C4-2B (cell line): ENCODE data around the gene RAD50.
"Not testable (repeated sequence)": the region's sequence is repeated elsewhere in the genome, so short reads cannot be mapped to it uniquely, and the experiment has no call there.

ENCODE experiments used
- H3K27ac ChIP-seq: fragments of 450-650 bp; 2 replicates; pipeline ENCODE4 v1.5.1; 2017
- ZFX ChIP-seq: fragments of 450-650 bp; IDR thresholded peaks from 2 replicates; pipeline ENCODE4 v1.6.1; 2017
- TF ChIP-seq, protein P1 (sequence below): fragments of 450-650 bp; conservative IDR thresholded peaks from 2 replicates; pipeline ENCODE4 v1.5.1; 2017; ENCODE audit warnings: mild to moderate bottlenecking

Gene RAD50

GRCh38 chr5:132687995-132688394 is 131.2 kb downstream of the RAD50 start:
- H3K27ac ChIP-seq: no peak overlapping the region
- TF ChIP-seq, protein P1, sequence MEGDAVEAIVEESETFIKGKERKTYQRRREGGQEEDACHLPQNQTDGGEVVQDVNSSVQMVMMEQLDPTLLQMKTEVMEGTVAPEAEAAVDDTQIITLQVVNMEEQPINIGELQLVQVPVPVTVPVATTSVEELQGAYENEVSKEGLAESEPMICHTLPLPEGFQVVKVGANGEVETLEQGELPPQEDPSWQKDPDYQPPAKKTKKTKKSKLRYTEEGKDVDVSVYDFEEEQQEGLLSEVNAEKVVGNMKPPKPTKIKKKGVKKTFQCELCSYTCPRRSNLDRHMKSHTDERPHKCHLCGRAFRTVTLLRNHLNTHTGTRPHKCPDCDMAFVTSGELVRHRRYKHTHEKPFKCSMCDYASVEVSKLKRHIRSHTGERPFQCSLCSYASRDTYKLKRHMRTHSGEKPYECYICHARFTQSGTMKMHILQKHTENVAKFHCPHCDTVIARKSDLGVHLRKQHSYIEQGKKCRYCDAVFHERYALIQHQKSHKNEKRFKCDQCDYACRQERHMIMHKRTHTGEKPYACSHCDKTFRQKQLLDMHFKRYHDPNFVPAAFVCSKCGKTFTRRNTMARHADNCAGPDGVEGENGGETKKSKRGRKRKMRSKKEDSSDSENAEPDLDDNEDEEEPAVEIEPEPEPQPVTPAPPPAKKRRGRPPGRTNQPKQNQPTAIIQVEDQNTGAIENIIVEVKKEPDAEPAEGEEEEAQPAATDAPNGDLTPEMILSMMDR: no peak
- no peak for TF ChIP-seq ZFX

GRCh38 chr5:132688536-132689339 is 132.0 kb downstream of the RAD50 start:
- no peak overlapping the region for H3K27ac ChIP-seq
- TF ChIP-seq, protein P1: no peak
- no peak for TF ChIP-seq ZFX

GRCh38 chr5:132689513-132689912 is 132.7 kb downstream of the RAD50 start:
- TF ChIP-seq, protein P1: no peak
- TF ChIP-seq ZFX: no peak
- no peak overlapping the region for H3K27ac ChIP-seq

DNA sequence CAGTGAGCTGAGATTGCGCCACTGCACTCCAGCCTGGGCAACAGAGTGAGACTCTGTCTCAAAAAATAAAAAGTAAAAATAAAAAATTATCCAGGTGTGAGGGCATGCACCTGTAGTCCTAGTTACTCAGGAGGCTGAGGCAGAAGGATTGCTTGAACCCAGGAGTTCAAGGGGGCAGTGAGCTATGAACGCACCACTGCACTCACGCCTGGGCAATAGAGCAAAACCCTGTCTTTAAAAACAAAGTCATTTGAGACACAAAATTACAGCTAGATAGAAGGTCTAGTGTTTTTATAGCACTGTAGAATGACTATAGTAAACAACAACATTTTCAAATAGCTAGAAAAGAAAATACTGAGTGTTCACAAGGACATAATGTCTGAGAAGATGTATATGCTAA is 133.4 kb downstream of the RAD50 start:
- H3K27ac ChIP-seq: no peak overlapping the region
- no peak for TF ChIP-seq ZFX
- TF ChIP-seq, protein P1: no peak

- not testable (repeated sequence) for H3K27ac ChIP-seq
Measured at GRCh38 chr5:132691755-132692631, 135.2 kb downstream of the RAD50 start.

GRCh38 chr5:132692632-132692967 is 135.8 kb downstream of the RAD50 start:
- TF ChIP-seq ZFX: no peak
- TF ChIP-seq, protein P1: no peak
- H3K27ac ChIP-seq: no peak overlapping the region
